HCT116 (cell line): ENCODE measurements around the gene RTL1. TPM values are rescaled to one million over a fixed set of nuclear protein-coding genes. Genes with fewer than 3 reads are reported as not detected.

Experiments used
- ATAC-seq: fragments of 200-7000 bp; cut with Tn5 transposase; 2 replicates; pipeline ENCODE4 v1.9.1; 2020; ENCODE audit warnings: mild to moderate bottlenecking, moderate library complexity
- BruUV-seq: library from RNA; stranded (reverse); fragments of 400-500 nt; replicated peaks from 2 replicates; lab custom pipeline; 2021; lab: Mats Ljungman, UMichigan
- CTCF ChIA-PET: fragments of 300-600 bp; sonication (Branson Sonifier 250); formaldehyde crosslinking; loops from one replicate; lab custom pipeline; 2021; ENCODE audit warnings: antibody characterized with exemption; lab: Charles Lee
- POLR2A ChIA-PET: fragments of 300-600, 350-600 bp; sonication (Branson Sonifier 250); formaldehyde crosslinking; loops from one replicate; lab custom pipeline; 2021; ENCODE audit warnings: antibody characterized with exemption; lab: Charles Lee
- RAD21 ChIA-PET, 2 experiments: fragments of 300-600 bp; sonication (Branson Sonifier 250); formaldehyde crosslinking; loops; one replicate each; lab custom pipeline; 2023; ENCODE audit warnings: low total read pairs in 2 of 2; ENCODE audit not compliant: uncharacterized antibody in 2 of 2, unreplicated experiment in 2 of 2, low non-redundant PET in 1 of 2; lab: Charles Lee
- DNase-seq: peaks from one replicate; pipeline ENCODE4 v3.0.0-alpha.2; 2010; ENCODE audit warnings: low read depth, low spot score
- H2AFZ ChIP-seq: fragments of 200-600 bp; shearing (Covaris generic), sonication (generic); 2 replicates; pipeline ENCODE4 v1.6.1; 2017; ENCODE audit warnings: low read depth, mixed run types, mixed read lengths, antibody characterized with exemption, low read length; ENCODE audit not compliant: poor library complexity, severe bottlenecking
- H3K27ac ChIP-seq: 2 replicates; pipeline ENCODE4 v1.5.1; 2012; ENCODE audit warnings: low read depth, low read length
- H3K27me3 ChIP-seq: fragments of 200-600 bp; sonication (generic); 2 replicates; pipeline ENCODE4 v1.6.1; 2016; ENCODE audit warnings: mixed run types, low read length, mixed read lengths; ENCODE audit not compliant: insufficient read depth
- H3K36me3 ChIP-seq, 2 experiments: fragments of 200-500 bp in 1 of 2; fragments of 200-600 bp in 1 of 2; sonication (Bioruptor generic) in 1 of 2; sonication (generic) in 1 of 2; 2 replicates each; pipeline versions ENCODE4 v1.5.1 to v1.6.1; 2014 to 2016; ENCODE audit warnings: low read length in 2 of 2, inconsistent platforms in 1 of 2, mixed read lengths in 1 of 2, mixed run types in 1 of 2; ENCODE audit not compliant: insufficient read depth in 2 of 2, control insufficient read depth in 1 of 2
- H3K4me1 ChIP-seq, 2 experiments: fragments of 200-600 bp in 1 of 2; sonication (generic) in 1 of 2; 2 replicates each; pipeline versions ENCODE4 v1.5.1 to v1.6.1; 2012 to 2017; ENCODE audit warnings: low read length in 2 of 2, inconsistent platforms in 1 of 2, mild to moderate bottlenecking in 1 of 2, mixed read lengths in 1 of 2, mixed run types in 1 of 2, moderate library complexity in 1 of 2; ENCODE audit not compliant: insufficient read depth in 2 of 2, control insufficient read depth in 1 of 2
- H3K4me2 ChIP-seq: fragments of 200-600 bp; sonication (generic); 2 replicates; pipeline ENCODE4 v1.6.1; 2017; ENCODE audit warnings: mixed run types, low read length, mixed read lengths
- H3K4me3 ChIP-seq, 2 experiments: fragments of 200-600 bp in 1 of 2; sonication (generic) in 1 of 2; replicated peaks in 1 of 2; 2 replicates each; pipeline ENCODE4 v1.5.1; 2011 to 2016; ENCODE audit warnings: low read length in 2 of 2, control low read depth in 1 of 2, low read depth in 1 of 2, mild to moderate bottlenecking in 1 of 2, mixed read lengths in 1 of 2, mixed run types in 1 of 2
- H3K79me2 ChIP-seq: fragments of 200-600 bp; sonication (generic); 2 replicates; pipeline ENCODE4 v1.6.1; 2017; ENCODE audit warnings: mild to moderate bottlenecking, mixed run types, low read length, moderate library complexity, mixed read lengths; ENCODE audit not compliant: insufficient read depth
- H3K9ac ChIP-seq: fragments of 200-600 bp; sonication (generic); 2 replicates; pipeline ENCODE4 v1.6.1; 2016; ENCODE audit warnings: low read length, mixed read lengths
- H3K9me2 ChIP-seq: fragments of 200-600 bp; sonication (generic), shearing (Covaris generic); 2 replicates; pipeline ENCODE4 v1.6.1; 2017; ENCODE audit warnings: mixed run types, mild to moderate bottlenecking, moderate library complexity; ENCODE audit not compliant: insufficient read depth
- H3K9me3 ChIP-seq, 2 experiments: fragments of 200-500 bp in 1 of 2; fragments of 200-600 bp in 1 of 2; sonication (Bioruptor generic) in 1 of 2; sonication (generic) in 1 of 2; 2 replicates each; pipeline ENCODE4 v1.6.1; 2014 to 2017; ENCODE audit warnings: low read length in 2 of 2, mixed read lengths in 2 of 2, inconsistent platforms in 1 of 2, low read depth in 1 of 2, mild to moderate bottlenecking in 1 of 2, mixed run types in 1 of 2, moderate library complexity in 1 of 2; ENCODE audit not compliant: control insufficient read depth in 1 of 2, insufficient read depth in 1 of 2
- H4K20me1 ChIP-seq: fragments of 200-600 bp; sonication (generic), shearing (Covaris generic); 2 replicates; pipeline ENCODE4 v1.6.1; 2017; ENCODE audit warnings: mixed run types, mild to moderate bottlenecking, moderate library complexity; ENCODE audit not compliant: insufficient read depth
- ATF3 ChIP-seq: IDR thresholded peaks from 2 replicates; pipeline ENCODE4 v1.6.1; 2012
- CBX3 ChIP-seq: IDR thresholded peaks from 2 replicates; pipeline ENCODE4 v1.6.1; 2012; ENCODE audit warnings: low read depth
- CEBPB ChIP-seq: IDR thresholded peaks from 2 replicates; pipeline ENCODE4 v1.6.1; 2012; ENCODE audit warnings: low read depth
- EGR1 ChIP-seq: IDR thresholded peaks from 2 replicates; pipeline ENCODE4 v1.6.1; 2012; ENCODE audit warnings: low read depth
- ELF1 ChIP-seq: IDR thresholded peaks from 2 replicates; pipeline ENCODE4 v1.6.1; 2012; ENCODE audit warnings: low read depth, borderline replicate concordance
- EZH2 ChIP-seq: fragments of 200-600 bp; sonication (generic); IDR thresholded peaks from 2 replicates; pipeline ENCODE4 v1.6.1; 2017; ENCODE audit warnings: antibody characterized with exemption, mixed run types
- EZH2phosphoT487 ChIP-seq: fragments of 200-600 bp; IDR thresholded peaks from 2 replicates; pipeline ENCODE4 v1.6.1; 2018; ENCODE audit warnings: antibody characterized with exemption, borderline replicate concordance
- FOSL1 ChIP-seq: IDR thresholded peaks from 2 replicates; pipeline ENCODE4 v1.6.1; 2012; ENCODE audit warnings: low read depth
- JUND ChIP-seq: IDR thresholded peaks from 2 replicates; pipeline ENCODE4 v1.6.1; 2012
- MAX ChIP-seq: IDR thresholded peaks from 2 replicates; pipeline ENCODE4 v1.6.1; 2012
- POLR2AphosphoS5 ChIP-seq: IDR thresholded peaks from 2 replicates; pipeline ENCODE4 v1.6.1; 2011; ENCODE audit warnings: mild to moderate bottlenecking, low read depth, low read length, moderate library complexity
- SIN3A ChIP-seq: IDR thresholded peaks from 2 replicates; pipeline ENCODE4 v1.6.1; 2012; ENCODE audit warnings: low read depth
- SP1 ChIP-seq: IDR thresholded peaks from 2 replicates; pipeline ENCODE4 v1.6.1; 2012; ENCODE audit warnings: low read depth
- SRF ChIP-seq: IDR thresholded peaks from 2 replicates; pipeline ENCODE4 v1.6.1; 2012; ENCODE audit warnings: low read depth
- TCF7L2 ChIP-seq: IDR thresholded peaks from 2 replicates; pipeline ENCODE4 v1.7.0; 2011; ENCODE audit warnings: borderline replicate concordance, inconsistent platforms; ENCODE audit not compliant: insufficient read depth, insufficient read length; ENCODE audit errors: extremely low read depth
- YY1 ChIP-seq: IDR thresholded peaks from 2 replicates; pipeline ENCODE4 v1.6.1; 2011; ENCODE audit warnings: low read length, low read depth, moderate library complexity, mild to moderate bottlenecking; ENCODE audit not compliant: insufficient replicate concordance; ENCODE audit errors: extremely low read depth
- ZBTB33 ChIP-seq: IDR thresholded peaks from 2 replicates; pipeline ENCODE4 v1.6.1; 2011; ENCODE audit warnings: mild to moderate bottlenecking, low read length, moderate library complexity; ENCODE audit not compliant: insufficient replicate concordance; ENCODE audit errors: extremely low read depth
- ZFX ChIP-seq: fragments of 450-650 bp; IDR thresholded peaks from 2 replicates; pipeline ENCODE4 v1.6.1; 2017
- ZNF274 ChIP-seq: fragments of 200-500 bp; sonication (Bioruptor generic); IDR thresholded peaks from 2 replicates; pipeline ENCODE4 v1.6.1; 2014; ENCODE audit warnings: mild to moderate bottlenecking, low read depth, low read length, inconsistent platforms
- intact Hi-C: fragments of 100-400 bp; cut with micrococcal nuclease; formaldehyde crosslinking; loops from 2 replicates; pipeline ENCODE4 v1.10.0; 2022
- total RNA-seq: library from RNA; stranded (reverse); gene quantifications from one replicate; pipeline ENCODE4 v1.2.1, GENCODE V29; 2021; ENCODE audit not compliant: unreplicated experiment

RTL1 gene
- total RNA-seq, 1 experiment from 2014 or later: not detected

- CTCF ChIA-PET: no interaction called here
- no peak overlapping the region for H3K27ac ChIP-seq
- H3K9me2 ChIP-seq: no peaks in the 10 kb centered on the region
- H2AFZ ChIP-seq: no peak overlapping the region
- H3K79me2 ChIP-seq: no peaks in the 10 kb centered on the region
- H3K36me3 ChIP-seq: no peaks in the 10 kb centered on the region
- no peaks in the 10 kb centered on the region; the same call in 1 of the 2 replicates for H3K27me3 ChIP-seq
- BruUV-seq: no TSS peak
- intact Hi-C loops: no loop called here
- H3K4me1 ChIP-seq: peaks cover 0 to 16% of the 10 kb centered on the region in 2 experiments; a peak in 2 of 4 replicates
- no peak overlapping the region for H3K4me2 ChIP-seq
- H3K9ac ChIP-seq: no peak overlapping the region
- RAD21 ChIA-PET: no interaction called here
- DNase-seq (no peak), ATAC-seq (no peak)
- no peaks in the 10 kb centered on the region for H3K9me3 ChIP-seq
- H3K4me3 ChIP-seq: no peak overlapping the region
- POLR2A ChIA-PET: no interaction called here
- TF ChIP-seq EGR1 (no peak), MAX (no peak), TCF7L2 (no peak), ATF3 (no peak), SP1 (no peak), EZH2phosphoT487 (no peak), SIN3A (no peak)
- no peaks in the 10 kb centered on the region for H4K20me1 ChIP-seq
Measured at GRCh38 chr14:100860556-100861187, 42.9 kb downstream of the RTL1 start.

GRCh38 chr14:100859781-100860180, 43.7 kb downstream of the RTL1 start:
- no peak overlapping the region for H3K9ac ChIP-seq
- no peaks in the 10 kb centered on the region for H3K9me2 ChIP-seq
- peaks cover 0 to 11% of the 10 kb centered on the region in 2 experiments; a peak in 2 of 4 replicates for H3K4me1 ChIP-seq
- no peak overlapping the region for H3K27ac ChIP-seq
- no peaks in the 10 kb centered on the region for H3K79me2 ChIP-seq
- CTCF ChIA-PET: no interaction called here
- no peak overlapping the region for H2AFZ ChIP-seq
- no peak overlapping the region for H3K4me2 ChIP-seq
- H3K36me3 ChIP-seq: no peaks in the 10 kb centered on the region
- no peak for DNase-seq
- BruUV-seq: no TSS peak
- no peaks in the 10 kb centered on the region for H3K9me3 ChIP-seq
- intact Hi-C loops: no loop called here
- H3K4me3 ChIP-seq: no peak overlapping the region
- RAD21 ChIA-PET: no interaction called here
- no peak for ATAC-seq
- POLR2A ChIA-PET: no interaction called here
- no peaks in the 10 kb centered on the region for H4K20me1 ChIP-seq
- H3K27me3 ChIP-seq: no peaks in the 10 kb centered on the region; the same call in 1 of the 2 replicates
- TF ChIP-seq ZNF274 (no peak), ZFX (no peak), CBX3 (no peak), FOSL1 (no peak), EGR1 (no peak), ELF1 (no peak), SRF (no peak), SP1 (no peak), YY1 (no peak), TCF7L2 (no peak), CEBPB (no peak), ZBTB33 (no peak), JUND (no peak), EZH2 (no peak), EZH2phosphoT487 (no peak), POLR2AphosphoS5 (no peak), MAX (no peak)
